ENCODE results near the gene HIPK3. TPM values are rescaled to one million over a fixed set of nuclear protein-coding genes. Genes with fewer than 3 reads are reported as not detected.

The HIPK3 gene
- total RNA-seq, 4 donors from 2014 or later, result 244 to 362 (median 344) TPM

- Histone ChIP-seq H3K27ac (replicated peaks in 1 of 4) (no peak overlapping the region), H3K4me1 (peaks cover 74 to 98% (median 98%) of the 10 kb centered on the region in 4 donors)
- intact Hi-C loops (cut with DNase I), result no loop called here
Measured at GRCh38 chr11:33264926-33265325, 7.7 kb downstream of the HIPK3 start.

GRCh38 chr11:33266393-33267215 lies 9.4 kb downstream of the HIPK3 start:
- TF ChIP-seq POLR2AphosphoS5 (IDR thresholded peaks at IDR 0.05), result no peak
- no peak for TF ChIP-seq CTCF (IDR thresholded peaks at IDR 0.05)
- TF ChIP-seq POLR2A (IDR thresholded peaks at IDR 0.05; ENCODE audit: low read depth), result no peak
- TF ChIP-seq EP300 (IDR thresholded peaks at IDR 0.05), result no peak
- peak overlapping the region in 2 of 4 donors; percentile 18 to 32 for H3K27ac ChIP-seq (replicated peaks in 1 of 4)
- intact Hi-C loops (cut with DNase I), result no loop called here
- DNase-seq (ENCODE audit: extremely low spot score), result no peak
- H3K4me3 ChIP-seq, result no peak overlapping the region
- no peaks in the 10 kb centered on the region for H3K36me3 ChIP-seq
- no peaks in the 10 kb centered on the region for H3K9me3 ChIP-seq
- H3K27me3 ChIP-seq, result no peaks in the 10 kb centered on the region
- H3K4me1 ChIP-seq, result peaks cover 73 to 100% (median 94%) of the 10 kb centered on the region in 4 donors
- 57% methylated on average over 8 of the region's 8 CpGs for WGBS

More at GRCh38 chr11:33264926-33265325, 7.7 kb downstream of the HIPK3 start:
- TF ChIP-seq CTCF (IDR thresholded peaks at IDR 0.05) (no peak), EP300 (IDR thresholded peaks at IDR 0.05) (no peak), POLR2A (IDR thresholded peaks at IDR 0.05; ENCODE audit: low read depth) (no peak), POLR2AphosphoS5 (IDR thresholded peaks at IDR 0.05) (no peak)
- no peak for DNase-seq (ENCODE audit: extremely low spot score)
- Histone ChIP-seq H3K27me3 (no peaks in the 10 kb centered on the region), H3K9me3 (no peaks in the 10 kb centered on the region), H3K36me3 (no peaks in the 10 kb centered on the region), H3K4me3 (no peak overlapping the region)

- H3K9me3 ChIP-seq, result no peaks in the 10 kb centered on the region
- H3K27ac ChIP-seq (replicated peaks in 1 of 4), result peak overlapping the region in 1 of 4 donors; percentile 7
- no peaks in the 10 kb centered on the region for H3K36me3 ChIP-seq
- H3K27me3 ChIP-seq, result no peaks in the 10 kb centered on the region
- H3K4me3 ChIP-seq, result no peak overlapping the region
- peaks cover 61 to 100% (median 91%) of the 10 kb centered on the region in 4 donors for H3K4me1 ChIP-seq
- intact Hi-C loops (cut with DNase I), result no loop called here
- no peak for DNase-seq (ENCODE audit: extremely low spot score)
- TF ChIP-seq POLR2A (IDR thresholded peaks at IDR 0.05; ENCODE audit: low read depth) (no peak), POLR2AphosphoS5 (IDR thresholded peaks at IDR 0.05) (no peak), CTCF (IDR thresholded peaks at IDR 0.05) (no peak), EP300 (IDR thresholded peaks at IDR 0.05) (no peak)
- 68% methylated on average over 4 of the region's 4 CpGs for WGBS
Measured at GRCh38 chr11:33268945-33269540, 11.9 kb downstream of the HIPK3 start.

- no peak for DNase-seq (ENCODE audit: extremely low spot score)
- intact Hi-C loops (cut with DNase I), result no loop called here
- peaks cover 62 to 100% (median 91%) of the 10 kb centered on the region in 4 donors for H3K4me1 ChIP-seq
- no peak overlapping the region for H3K27ac ChIP-seq (replicated peaks in 1 of 4)
- H3K27me3 ChIP-seq, result no peaks in the 10 kb centered on the region
- H3K4me3 ChIP-seq, result no peak overlapping the region
- H3K9me3 ChIP-seq, result no peaks in the 10 kb centered on the region
- no peaks in the 10 kb centered on the region for H3K36me3 ChIP-seq
- 88% methylated on average over 6 of the region's 6 CpGs for WGBS
- TF ChIP-seq POLR2A (IDR thresholded peaks at IDR 0.05; ENCODE audit: low read depth), result no peak
- no peak for TF ChIP-seq POLR2AphosphoS5 (IDR thresholded peaks at IDR 0.05)
- TF ChIP-seq CTCF (IDR thresholded peaks at IDR 0.05), result no peak
- no peak for TF ChIP-seq EP300 (IDR thresholded peaks at IDR 0.05)
Measured at GRCh38 chr11:33269822-33270221, 12.6 kb downstream of the HIPK3 start.

Data from esophagus muscularis mucosa (tissue), 4 donors.